GM19099 (cell line): ENCODE measurements around the gene MMP19.

Experiments
- POLR2A ChIP-seq: IDR thresholded peaks from 3 replicates; pipeline ENCODE4 v1.6.1; 2011; ENCODE audit warnings: low read depth; ENCODE audit not compliant: insufficient read length; ENCODE audit errors: extremely low read depth

Gene MMP19

GRCh38 chr12:55847603-55848291 lies 5.0 kb upstream of the MMP19 start:
- TF ChIP-seq POLR2A: no peak

DNA sequence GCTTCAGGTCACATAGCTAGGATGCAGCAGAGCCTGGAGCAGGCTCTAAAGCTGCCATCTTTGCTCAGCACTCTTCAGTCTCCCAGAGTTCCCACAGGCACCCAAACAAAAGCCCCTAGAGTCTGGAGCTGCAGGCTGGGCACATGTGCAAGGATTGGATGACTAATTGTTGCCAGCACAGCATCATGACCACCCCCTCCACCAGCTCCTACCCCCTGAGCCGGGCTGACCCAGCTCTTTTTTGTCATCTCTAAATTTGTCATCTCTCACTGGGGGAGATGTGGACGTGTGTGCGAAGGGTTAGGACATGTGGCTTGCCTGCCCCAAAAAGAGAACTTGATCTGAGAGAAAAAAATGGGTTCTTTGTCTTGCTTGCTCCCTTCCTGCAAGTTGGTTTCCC lies 4.3 kb upstream of the MMP19 start:
- no peak for TF ChIP-seq POLR2A

- TF ChIP-seq POLR2A: no peak
These were observed 3.2 kb upstream of the MMP19 start for GRCh38 chr12:55845785-55846496.

DNA sequence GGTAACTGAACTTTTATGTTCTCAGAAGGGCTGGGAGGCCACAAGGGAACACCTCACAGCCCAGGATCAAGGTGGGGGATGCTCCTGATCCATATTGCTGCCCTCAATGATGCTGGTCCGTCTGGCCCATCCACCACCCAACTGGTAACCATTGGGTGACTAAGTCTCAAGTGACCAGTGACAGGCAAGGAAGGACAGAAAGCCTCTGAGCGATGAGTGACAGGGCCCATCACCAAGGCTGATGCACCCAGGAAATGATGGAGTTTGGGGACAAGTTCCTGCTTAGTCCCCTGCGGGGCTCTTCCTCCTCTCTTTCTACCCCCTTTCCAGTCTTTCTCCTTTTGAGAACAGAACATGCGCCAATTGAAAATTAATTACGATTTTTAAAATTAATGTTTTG lies 2.6 kb upstream of the MMP19 start:
- TF ChIP-seq POLR2A: no peak

- TF ChIP-seq POLR2A: no peak
These were observed 2.2 kb upstream of the MMP19 start for GRCh38 chr12:55844961-55845360.

- no peak for TF ChIP-seq POLR2A
These were observed 695 bp upstream of the MMP19 start for GRCh38 chr12:55843431-55843830.

DNA sequence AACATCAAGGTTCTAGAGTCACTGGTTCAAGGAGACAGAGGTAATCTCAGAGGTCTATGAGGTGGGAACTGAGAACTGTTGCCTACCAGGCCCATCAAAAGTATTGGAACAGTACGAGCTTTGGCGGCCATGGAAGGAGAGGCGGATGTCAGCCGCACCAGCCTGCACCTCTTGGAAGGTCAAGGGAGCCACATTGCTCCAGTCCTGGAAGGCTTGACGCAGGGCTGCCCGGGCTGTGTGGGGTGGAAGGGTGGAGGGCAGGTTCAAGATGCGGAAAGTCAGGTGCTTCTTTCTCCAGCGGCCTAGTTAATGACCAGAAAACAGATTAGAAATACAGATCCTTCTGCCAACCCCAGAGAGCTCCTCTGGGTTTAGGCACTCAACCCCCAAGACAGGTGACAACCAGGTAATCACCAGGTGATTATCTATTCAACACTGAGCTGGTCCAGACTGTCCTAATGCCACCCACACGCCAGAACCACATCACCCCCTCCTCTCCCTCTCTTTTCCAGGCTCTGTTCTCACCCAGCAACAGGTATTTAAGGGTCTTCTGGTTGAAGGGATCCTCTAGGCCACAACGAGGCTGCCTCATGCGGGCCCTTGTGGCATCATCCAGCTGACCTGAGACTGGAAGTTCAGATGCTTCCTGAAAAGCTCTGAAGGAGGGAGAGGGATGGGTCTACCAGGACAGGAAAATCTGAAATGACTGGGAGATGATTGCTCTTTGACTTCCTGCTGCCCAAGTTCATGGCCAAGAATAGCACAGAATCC lies 2.0 kb downstream of the MMP19 start:
- no peak for TF ChIP-seq POLR2A

DNA sequence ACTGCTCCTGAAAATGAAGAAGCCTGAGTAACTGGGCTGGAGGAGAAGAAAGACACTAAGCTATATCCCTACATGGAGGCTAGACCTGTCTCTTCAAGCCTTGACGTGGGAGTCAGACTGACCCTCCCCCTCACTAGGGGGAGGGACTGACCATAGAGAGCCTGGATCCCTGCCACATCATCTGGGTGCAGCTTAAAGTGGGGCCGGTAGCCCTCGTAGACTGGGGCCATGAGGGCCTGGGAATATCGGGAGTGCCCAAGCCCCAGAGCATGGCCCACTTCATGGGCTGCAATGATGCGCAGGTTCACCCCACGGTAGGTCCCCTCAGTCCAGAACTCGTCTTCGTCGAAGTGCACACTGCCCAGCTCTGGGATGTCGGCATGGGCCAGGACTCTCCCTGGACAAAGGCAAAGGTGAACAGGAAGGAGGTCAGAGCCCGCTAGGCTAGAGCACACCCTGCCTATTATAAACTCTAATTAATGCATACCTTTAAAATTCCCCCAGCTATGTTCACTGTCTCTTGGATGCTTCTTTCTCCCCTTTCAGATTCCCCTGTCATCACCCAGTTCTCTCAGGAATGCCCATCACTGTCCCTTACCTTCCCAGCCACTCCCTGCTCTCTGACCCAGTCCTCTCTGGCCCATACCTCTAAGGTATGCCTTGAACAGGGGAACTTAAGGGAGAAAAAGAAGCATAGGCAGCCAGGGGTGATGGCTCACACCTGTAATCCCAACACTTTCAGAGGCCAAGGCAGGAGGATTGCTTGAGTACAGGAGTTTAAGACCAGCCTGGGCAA lies 3.2 kb downstream of the MMP19 start:
- TF ChIP-seq POLR2A: no peak

GRCh38 chr12:55838361-55838760 lies 4.4 kb downstream of the MMP19 start:
- TF ChIP-seq POLR2A: no peak

- no peak for TF ChIP-seq POLR2A
These were observed 9.7 kb downstream of the MMP19 start for GRCh38 chr12:55833056-55833455.

- TF ChIP-seq POLR2A: no peak
These were observed 11.3 kb downstream of the MMP19 start for GRCh38 chr12:55831447-55831815.

DNA sequence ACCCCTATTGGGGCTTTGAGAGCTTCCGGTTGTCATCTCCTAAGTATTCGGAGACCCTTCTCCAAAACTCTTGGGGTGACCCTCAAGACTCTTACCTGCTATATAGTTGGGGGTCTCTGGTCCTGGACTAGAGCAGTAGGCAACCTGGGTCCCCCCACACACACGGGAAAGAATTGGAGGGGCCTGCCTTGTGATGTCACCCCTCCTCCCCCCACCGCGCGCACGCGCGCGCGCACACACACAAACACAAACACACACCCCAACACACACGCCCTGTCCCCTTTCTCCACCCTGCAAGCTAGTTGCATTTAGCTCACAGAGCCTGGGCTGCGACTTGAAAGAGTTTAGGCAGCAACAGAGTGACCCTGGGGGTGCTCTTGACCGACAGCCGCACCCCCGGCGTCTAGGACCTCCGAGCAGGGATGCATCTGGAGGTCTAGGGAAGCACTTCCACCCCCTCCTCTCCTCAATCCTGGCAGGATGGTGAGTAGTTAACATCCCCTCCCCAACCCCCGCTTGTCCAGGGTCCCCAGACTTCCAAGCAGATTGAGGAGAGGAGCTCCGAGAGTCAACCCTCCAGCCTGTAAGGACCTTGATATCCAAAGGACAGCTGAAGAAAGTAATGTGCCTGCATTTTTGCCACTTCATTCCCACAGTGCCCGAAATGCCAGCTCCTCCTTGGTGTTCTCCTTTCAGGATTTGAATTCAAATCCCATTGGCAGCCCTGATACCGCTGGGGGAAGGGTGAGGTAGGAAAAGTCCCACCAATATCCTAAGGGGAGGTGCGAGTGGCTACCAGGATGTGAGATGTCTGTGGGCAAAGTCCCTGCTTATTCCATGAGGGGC lies 11.9 kb downstream of the MMP19 start:
- TF ChIP-seq POLR2A: peak; percentile 50

DNA sequence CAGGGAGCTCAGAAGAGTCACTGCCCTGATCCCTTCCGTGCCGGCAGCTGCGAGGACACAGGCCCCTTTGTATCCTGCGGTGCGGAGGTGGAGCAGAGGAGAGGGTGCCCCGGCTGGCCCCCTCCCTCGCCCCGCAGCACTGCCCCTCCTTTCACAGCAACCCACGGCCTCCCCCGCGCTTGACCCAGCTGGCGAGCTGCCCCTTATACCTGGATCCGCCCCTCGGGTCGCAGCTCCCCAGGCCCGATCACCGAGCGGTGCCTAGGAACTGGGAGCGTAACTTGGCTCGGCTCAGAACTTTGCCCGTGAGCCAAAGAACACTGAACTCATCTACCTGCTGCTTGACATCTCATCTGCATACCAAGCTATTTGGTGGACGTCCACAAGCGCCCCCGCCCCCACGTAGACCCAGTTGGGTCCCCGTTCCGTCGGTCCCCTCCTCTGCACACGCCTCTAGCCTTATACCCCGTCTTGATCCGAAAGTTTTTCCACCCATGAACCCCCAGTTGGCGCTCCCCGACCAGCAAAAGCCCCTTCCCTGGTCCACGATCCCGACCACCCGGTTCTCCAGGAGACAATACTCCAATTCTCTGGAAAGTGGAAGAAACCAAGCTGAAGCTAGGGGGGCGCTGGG lies 12.7 kb downstream of the MMP19 start:
- TF ChIP-seq POLR2A: no peak

DNA sequence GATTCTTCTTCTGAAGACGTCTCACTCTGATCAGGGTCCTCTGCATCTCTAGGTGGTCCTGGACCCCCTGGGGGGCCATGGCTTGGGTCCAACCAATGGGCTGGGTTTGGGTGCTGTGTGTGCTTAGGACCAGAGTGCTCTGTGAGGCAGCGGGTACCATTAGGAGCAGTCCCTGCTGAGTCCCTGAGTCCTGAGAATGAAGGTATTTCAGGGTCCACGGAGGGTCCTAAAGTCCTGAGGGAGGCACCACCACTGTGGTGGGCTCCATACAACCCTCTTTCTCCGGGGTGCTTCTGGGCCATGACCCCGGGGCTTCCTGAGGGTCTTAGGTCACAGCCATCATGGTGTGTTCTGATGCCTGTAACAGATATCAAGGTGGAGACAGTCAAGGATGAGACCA lies 14.4 kb downstream of the MMP19 start:
- TF ChIP-seq POLR2A: no peak

DNA sequence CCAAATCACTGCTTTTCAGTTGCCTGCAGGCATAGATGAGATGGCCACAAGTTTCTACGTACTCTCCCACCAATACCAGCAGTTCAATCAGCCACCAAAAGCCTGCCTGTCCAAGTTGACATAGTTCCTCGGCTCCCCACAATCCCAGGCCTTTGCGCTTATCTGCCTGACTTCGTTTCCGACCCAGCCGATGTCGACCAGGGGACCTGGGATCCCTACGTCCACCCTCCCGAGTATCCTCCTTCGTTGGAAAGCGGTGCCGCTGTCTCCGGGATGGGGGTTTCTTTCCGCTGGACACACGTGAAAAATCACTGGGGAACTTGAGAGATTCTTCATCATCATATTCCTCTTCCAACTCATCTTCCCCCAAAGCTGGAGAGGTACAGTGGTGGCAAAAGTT lies 14.9 kb downstream of the MMP19 start:
- no peak for TF ChIP-seq POLR2A

- TF ChIP-seq POLR2A: no peak
These were observed 18.0 kb downstream of the MMP19 start for GRCh38 chr12:55824726-55825125.
